ENCODE results near the gene LHFPL6.

LHFPL6 gene

DNA sequence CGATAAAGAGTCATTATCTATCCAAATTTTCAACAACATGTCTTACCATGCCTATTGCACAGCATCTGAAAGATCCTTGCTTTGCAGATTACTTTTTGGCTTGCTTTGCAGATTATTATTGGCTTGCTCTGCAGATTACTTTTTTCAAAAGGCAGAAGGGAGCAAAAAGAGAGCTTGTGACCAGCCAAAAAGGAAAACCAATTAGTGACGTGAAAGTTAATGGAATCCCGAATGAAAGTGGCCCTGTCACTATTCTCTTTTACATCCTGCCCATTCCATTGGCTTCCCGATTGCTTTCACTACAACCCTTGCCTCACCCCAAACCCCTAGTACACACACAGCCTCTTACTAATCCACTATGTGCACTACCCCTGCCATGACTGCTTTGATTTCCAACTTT, 81.3 kb downstream of the LHFPL6 start:
- peaks cover 31% of the 10 kb centered on the region for H3K27me3 Mint-ChIP-seq
- DNase-seq (ENCODE audit: low spot score in 2 of 2) (no peak), ATAC-seq (replicated peaks; ENCODE audit: extremely low read depth, poor library complexity, severe bottlenecking) (no peak)
- no peak overlapping the region for H3K27ac Mint-ChIP-seq (ENCODE audit: low read depth)
- no peaks in the 10 kb centered on the region for H3K9me3 Mint-ChIP-seq
- no peaks in the 10 kb centered on the region for H3K36me3 Mint-ChIP-seq (ENCODE audit: insufficient read depth)
- no peaks in the 10 kb centered on the region for H3K4me1 Mint-ChIP-seq
- H3K4me3 Mint-ChIP-seq: no peak overlapping the region

DNA sequence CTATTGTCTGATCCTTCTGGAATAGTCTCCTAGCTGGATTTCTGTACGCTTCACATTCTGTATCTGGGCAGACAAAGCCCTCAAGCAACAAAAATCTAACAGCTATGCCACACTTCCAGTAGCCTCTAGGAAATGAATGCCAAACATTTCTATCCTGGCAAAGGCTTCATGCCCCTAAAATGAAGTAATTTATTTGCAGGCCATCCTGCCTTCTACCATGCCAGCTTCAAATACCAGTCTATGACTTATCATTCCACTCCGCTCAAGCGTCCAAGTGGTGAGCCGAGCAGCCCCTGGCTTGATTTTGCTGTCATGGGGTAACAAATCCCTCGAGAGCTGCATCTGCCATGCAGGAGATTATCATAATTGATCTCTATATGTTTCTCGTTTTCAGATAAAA, 86.9 kb downstream of the LHFPL6 start:
- H3K4me3 Mint-ChIP-seq: no peak overlapping the region
- H3K27me3 Mint-ChIP-seq: peaks cover 9% of the 10 kb centered on the region
- H3K4me1 Mint-ChIP-seq: no peaks in the 10 kb centered on the region
- ATAC-seq (replicated peaks; ENCODE audit: extremely low read depth, poor library complexity, severe bottlenecking) (no peak), DNase-seq (ENCODE audit: low spot score in 2 of 2) (no peak)
- no peaks in the 10 kb centered on the region for H3K36me3 Mint-ChIP-seq (ENCODE audit: insufficient read depth)
- no peak overlapping the region for H3K27ac Mint-ChIP-seq (ENCODE audit: low read depth)
- no peaks in the 10 kb centered on the region for H3K9me3 Mint-ChIP-seq

DNA sequence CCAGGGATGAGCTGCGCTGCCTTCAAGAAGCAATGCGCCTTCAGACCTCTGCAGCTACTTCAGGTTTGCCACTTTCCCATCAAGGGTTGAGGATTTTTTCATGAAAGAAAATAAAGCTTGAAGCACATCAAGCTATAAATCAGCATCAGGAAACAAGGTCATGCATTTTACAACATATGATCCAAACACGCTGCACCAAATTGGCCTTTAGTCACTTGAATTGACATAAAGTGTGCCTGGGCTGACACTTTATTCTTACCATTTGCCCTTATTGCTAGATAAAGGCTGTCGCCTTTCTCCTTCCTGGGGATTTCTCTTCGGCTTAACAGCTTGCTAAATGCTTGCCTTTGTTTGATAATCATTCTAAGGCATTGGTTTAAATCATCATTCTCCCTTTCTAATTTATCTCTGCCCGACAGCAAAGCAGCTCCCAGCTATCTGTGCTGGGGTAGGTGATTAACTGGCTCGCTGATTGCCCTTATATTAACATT, 87.7 kb downstream of the LHFPL6 start:
- Mint-ChIP-seq H3K4me1 (no peaks in the 10 kb centered on the region), H3K27me3 (peaks cover 15% of the 10 kb centered on the region), H3K36me3 (ENCODE audit: insufficient read depth) (no peaks in the 10 kb centered on the region), H3K27ac (ENCODE audit: low read depth) (no peak overlapping the region), H3K4me3 (no peak overlapping the region), H3K9me3 (no peaks in the 10 kb centered on the region)
- ATAC-seq (replicated peaks; ENCODE audit: extremely low read depth, poor library complexity, severe bottlenecking): no peak
- no peak for DNase-seq (ENCODE audit: low spot score in 2 of 2)

DNA sequence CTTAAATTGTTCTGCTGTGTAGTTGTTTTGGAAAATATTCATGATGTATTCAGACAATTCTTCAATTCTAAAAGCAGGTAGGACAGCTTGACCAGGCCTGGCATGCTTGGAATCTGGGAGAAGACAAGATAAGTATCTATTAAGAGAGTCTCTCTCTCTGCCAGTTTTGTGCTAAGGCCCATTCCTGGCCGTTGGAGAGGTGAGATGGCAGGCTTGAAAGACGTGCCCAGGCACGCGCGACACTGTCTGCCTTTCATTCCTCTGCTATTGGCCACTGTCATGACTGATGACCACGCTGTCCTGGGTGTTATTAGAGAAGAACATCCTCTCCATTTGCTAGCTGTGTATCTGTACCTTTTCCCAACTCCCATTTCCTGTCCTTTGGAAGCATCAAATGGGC, 90.3 kb downstream of the LHFPL6 start:
- Mint-ChIP-seq H3K9me3 (no peaks in the 10 kb centered on the region), H3K4me3 (no peak overlapping the region), H3K4me1 (no peaks in the 10 kb centered on the region), H3K27me3 (peaks cover 19% of the 10 kb centered on the region), H3K36me3 (ENCODE audit: insufficient read depth) (no peaks in the 10 kb centered on the region), H3K27ac (ENCODE audit: low read depth) (no peak overlapping the region)
- ATAC-seq (replicated peaks; ENCODE audit: extremely low read depth, poor library complexity, severe bottlenecking) (no peak), DNase-seq (ENCODE audit: low spot score in 2 of 2) (no peak)

DNA sequence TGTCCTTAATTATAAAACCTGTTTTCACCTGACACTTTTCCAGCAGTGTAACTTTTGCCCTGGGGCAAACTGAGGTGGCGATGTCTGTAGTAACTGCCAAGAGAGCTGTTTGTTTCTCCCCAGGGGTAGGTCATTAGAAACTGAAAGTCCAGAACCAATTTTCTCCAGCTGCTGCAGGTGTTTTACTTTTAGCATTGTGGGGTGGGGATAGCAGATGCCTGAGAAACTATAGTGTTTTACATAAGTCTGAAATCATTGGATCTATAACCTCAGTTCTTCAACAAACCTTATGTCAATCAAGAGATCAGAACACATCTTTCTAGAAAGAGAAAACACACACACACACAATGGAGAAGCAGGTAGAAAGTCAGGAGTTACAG, 92.7 kb downstream of the LHFPL6 start:
- Mint-ChIP-seq H3K27ac (ENCODE audit: low read depth) (no peak overlapping the region), H3K36me3 (ENCODE audit: insufficient read depth) (no peaks in the 10 kb centered on the region), H3K4me3 (no peak overlapping the region), H3K4me1 (no peaks in the 10 kb centered on the region), H3K9me3 (no peaks in the 10 kb centered on the region), H3K27me3 (peaks cover 29% of the 10 kb centered on the region)
- DNase-seq (ENCODE audit: low spot score in 2 of 2) (no peak), ATAC-seq (replicated peaks; ENCODE audit: extremely low read depth, poor library complexity, severe bottlenecking) (no peak)

DNA sequence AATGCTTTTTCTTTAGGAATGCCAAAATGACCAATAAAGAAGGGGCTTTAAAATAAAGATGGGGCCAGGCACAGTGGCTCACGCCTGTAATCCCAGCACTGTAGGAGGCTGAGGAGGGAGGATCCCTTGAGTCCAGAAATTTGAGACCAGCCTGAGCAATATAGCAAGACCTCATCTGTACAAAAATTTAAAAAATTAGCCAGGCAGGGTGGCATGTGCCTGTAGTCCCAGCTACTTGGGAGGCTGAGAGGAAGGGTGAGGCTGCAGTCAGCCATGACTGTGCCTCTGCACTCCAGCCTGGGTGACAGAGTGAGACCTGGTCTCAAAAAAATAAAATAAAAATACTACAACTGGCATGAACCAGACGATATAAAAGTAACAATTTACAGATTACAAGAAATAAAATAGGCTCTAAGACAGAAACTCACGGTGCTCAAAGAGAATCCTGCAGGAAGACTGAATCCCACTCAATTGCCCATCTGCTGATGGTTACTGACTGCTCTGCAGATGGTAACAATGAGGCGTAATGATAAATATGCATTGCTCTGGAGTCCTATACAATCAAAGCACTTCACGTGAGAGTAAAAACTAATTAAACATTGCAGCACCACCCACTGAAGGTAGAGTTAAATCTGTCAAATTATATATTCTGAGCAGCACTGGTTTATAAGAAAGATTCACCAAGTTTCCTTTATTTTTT, 93.2 kb downstream of the LHFPL6 start:
- ATAC-seq (replicated peaks; ENCODE audit: extremely low read depth, poor library complexity, severe bottlenecking) (no peak), DNase-seq (ENCODE audit: low spot score in 2 of 2) (no peak)
- H3K4me3 Mint-ChIP-seq: no peak overlapping the region
- no peak overlapping the region for H3K27ac Mint-ChIP-seq (ENCODE audit: low read depth)
- no peaks in the 10 kb centered on the region for H3K36me3 Mint-ChIP-seq (ENCODE audit: insufficient read depth)
- no peaks in the 10 kb centered on the region for H3K4me1 Mint-ChIP-seq
- H3K27me3 Mint-ChIP-seq: peaks cover 34% of the 10 kb centered on the region
- no peaks in the 10 kb centered on the region for H3K9me3 Mint-ChIP-seq

DNA sequence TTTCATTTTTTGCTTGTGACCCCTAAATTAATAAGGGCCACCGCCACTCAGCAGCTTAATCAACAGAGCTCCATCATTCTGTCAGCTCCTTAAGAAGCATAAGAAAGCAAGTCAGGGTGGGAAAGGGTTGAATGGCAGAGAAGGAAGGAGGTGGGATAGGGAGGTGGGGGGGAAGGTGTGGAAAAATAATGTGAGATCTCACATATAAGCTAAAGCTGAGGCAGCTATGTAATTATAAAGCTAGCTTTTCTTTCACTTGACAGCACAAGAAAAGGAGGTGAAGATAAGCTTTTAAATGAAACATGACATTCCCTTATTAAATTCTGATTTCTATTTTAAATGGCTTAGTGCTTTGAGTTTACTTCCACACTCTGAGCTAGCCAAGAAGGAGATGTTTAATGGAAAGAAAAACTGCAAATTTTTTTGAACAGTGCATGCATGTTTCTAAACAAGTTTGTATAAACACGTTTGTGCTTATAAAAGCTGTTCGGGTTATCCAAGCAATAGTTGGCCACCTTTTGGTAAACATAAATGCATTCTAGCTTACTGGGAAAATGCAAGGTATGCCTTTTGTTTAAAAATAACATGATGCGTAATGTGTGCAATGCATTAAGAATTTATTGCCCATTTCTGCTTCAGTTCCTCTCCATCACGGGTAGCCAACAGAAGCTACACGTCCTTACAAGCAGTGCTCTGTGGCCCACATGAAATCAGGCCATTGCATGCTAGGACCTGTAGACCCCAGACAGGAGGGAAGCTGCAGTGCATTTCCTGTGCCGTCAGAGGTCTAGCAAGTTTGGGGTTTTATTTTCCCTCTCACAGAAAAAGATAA, 96.2 kb downstream of the LHFPL6 start:
- H3K9me3 Mint-ChIP-seq: no peaks in the 10 kb centered on the region

DNA sequence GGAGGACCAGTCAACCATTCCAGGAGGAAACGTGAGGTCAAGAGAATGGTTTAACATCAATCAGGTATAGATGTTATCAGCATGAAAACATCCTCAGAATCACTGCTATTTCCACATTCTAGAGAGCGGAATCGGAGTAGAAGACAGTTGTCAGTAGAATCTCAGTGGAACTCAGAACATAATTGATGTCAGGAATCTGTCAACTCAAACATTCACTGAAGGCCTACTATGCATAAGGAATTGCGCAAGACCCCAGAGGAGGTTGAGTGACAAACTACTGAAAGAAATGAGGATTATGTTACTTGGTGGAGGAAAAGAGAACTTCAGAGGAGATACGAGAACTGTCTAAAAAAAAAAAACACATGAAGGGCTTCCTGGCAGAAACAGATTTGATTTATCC, 97.8 kb downstream of the LHFPL6 start:
- no peak for ATAC-seq (replicated peaks; ENCODE audit: extremely low read depth, poor library complexity, severe bottlenecking)
- Mint-ChIP-seq H3K27me3 (peaks cover 21% of the 10 kb centered on the region), H3K27ac (ENCODE audit: low read depth) (no peak overlapping the region), H3K4me3 (no peak overlapping the region), H3K4me1 (no peaks in the 10 kb centered on the region), H3K36me3 (ENCODE audit: insufficient read depth) (no peaks in the 10 kb centered on the region), H3K9me3 (no peaks in the 10 kb centered on the region)
- no peak for DNase-seq (ENCODE audit: low spot score in 2 of 2)

More for the DNA sequence above, 96.2 kb downstream of the LHFPL6 start:
- H3K27ac Mint-ChIP-seq (ENCODE audit: low read depth): no peak overlapping the region
- no peak overlapping the region for H3K4me3 Mint-ChIP-seq
- H3K4me1 Mint-ChIP-seq: no peaks in the 10 kb centered on the region
- ATAC-seq (replicated peaks; ENCODE audit: extremely low read depth, poor library complexity, severe bottlenecking) (no peak), DNase-seq (ENCODE audit: low spot score in 2 of 2) (no peak)
- H3K36me3 Mint-ChIP-seq (ENCODE audit: insufficient read depth): no peaks in the 10 kb centered on the region
- H3K27me3 Mint-ChIP-seq: peaks cover 29% of the 10 kb centered on the region

DNA sequence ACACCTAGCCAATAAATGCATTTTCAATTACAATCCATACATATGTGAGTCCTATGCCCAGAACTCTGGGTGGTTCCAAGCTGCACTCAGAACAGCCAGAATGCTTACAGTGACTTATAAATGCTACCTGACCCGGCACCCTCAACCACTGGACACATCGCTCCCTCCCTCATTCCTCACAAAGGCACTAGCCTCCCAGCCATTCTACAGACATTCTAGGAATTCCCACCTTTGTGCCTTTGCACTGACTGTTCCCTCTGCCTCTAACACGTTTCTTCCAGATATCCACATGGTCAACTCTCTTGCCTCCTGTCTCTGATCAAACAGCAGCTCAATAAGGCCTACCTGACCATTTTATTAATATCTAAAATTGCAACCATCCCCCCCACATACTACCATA, 99.9 kb downstream of the LHFPL6 start:
- Mint-ChIP-seq H3K4me1 (no peaks in the 10 kb centered on the region), H3K9me3 (no peaks in the 10 kb centered on the region), H3K27ac (ENCODE audit: low read depth) (no peak overlapping the region), H3K4me3 (no peak overlapping the region), H3K36me3 (ENCODE audit: insufficient read depth) (no peaks in the 10 kb centered on the region), H3K27me3 (peaks cover 19% of the 10 kb centered on the region)
- no peak for DNase-seq (ENCODE audit: low spot score in 2 of 2)
- no peak for ATAC-seq (replicated peaks; ENCODE audit: extremely low read depth, poor library complexity, severe bottlenecking)

DNA sequence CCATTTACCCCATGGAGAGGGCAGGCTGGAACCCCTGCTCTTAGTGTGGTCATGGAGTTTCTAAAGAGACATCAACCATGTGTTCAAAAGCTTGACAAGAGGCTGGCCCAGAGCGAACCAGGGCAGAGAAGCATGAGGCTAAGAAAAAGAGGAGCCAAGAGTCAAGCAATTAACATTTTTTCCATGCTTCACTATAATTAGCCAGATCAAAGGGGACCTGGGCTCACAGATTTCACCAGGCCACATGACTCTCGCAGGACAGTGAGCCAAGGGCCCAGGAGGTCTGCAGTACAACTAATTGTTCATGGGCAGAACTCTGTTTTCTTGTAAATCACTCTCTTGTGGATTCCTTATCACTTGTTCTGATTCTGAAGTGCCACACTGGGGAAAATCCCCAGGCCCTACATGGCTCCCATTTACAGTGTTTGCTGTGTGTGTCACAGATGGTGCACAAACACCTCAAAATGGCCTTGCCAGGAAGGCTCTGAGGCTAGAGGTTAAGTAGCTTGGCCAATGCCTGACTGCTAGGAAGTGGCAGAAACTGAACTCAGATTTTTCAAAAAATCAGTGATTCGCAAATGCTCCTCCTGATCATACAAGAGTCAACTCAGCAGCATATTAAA, 101.2 kb downstream of the LHFPL6 start:
- Mint-ChIP-seq H3K4me1 (no peaks in the 10 kb centered on the region), H3K4me3 (no peak overlapping the region), H3K27me3 (peaks cover 19% of the 10 kb centered on the region), H3K27ac (ENCODE audit: low read depth) (no peak overlapping the region), H3K9me3 (no peaks in the 10 kb centered on the region), H3K36me3 (ENCODE audit: insufficient read depth) (no peaks in the 10 kb centered on the region)
- no peak for DNase-seq (ENCODE audit: low spot score in 2 of 2)
- ATAC-seq (replicated peaks; ENCODE audit: extremely low read depth, poor library complexity, severe bottlenecking): no peak

DNA sequence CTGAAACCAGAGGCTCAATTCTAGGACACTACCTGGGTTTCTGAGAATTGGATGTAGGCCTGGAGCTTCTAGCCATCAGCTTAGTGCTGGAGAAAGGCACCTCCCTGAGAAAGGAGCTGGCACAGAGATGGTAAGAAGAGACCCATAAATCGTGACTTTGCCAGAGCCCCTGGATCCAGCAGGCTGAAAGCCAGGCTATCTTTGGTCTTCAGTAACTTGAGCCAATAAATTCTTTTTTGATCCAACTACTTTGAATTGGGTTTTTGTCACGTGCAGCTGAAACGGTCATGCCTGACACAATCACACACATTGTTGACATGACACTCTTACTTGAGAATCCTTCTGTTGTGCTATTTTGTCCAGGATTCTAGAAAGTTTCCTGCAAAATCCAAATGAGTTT, 103.4 kb downstream of the LHFPL6 start:
- ATAC-seq (replicated peaks; ENCODE audit: extremely low read depth, poor library complexity, severe bottlenecking): no peak
- H3K4me3 Mint-ChIP-seq: no peak overlapping the region

DNA sequence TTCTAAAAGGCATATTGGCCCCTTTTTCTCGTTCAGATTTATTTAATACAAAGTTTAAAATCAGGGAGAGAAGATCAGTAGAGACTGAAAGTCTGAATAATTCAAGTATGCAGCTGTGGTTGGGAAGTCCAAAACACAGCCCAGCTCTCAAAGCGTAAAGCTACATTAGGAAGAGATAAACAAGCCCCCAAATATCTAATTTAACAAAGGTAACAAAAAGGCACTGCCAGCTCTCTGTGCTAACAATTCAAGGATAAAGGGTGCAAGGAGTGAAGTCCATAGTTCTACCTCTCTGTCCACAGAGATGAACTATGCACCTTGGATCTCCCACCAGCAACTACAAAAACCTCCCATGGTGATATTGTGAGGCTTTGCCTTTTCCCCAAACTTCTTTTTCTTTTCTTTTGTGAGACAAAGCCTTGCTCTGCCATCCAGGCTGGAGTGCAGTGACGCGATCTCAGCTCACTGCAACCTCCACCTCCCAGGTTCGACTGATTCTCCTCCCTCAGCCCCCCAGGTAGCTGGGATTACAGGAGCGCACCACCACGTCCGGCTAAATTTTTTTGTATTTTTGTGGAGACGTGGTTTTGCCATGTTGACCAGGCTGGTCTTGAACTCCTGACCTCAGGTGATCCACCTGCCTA, 104.4 kb downstream of the LHFPL6 start:
- Mint-ChIP-seq H3K27me3 (peaks cover 20% of the 10 kb centered on the region), H3K4me1 (no peaks in the 10 kb centered on the region), H3K9me3 (no peaks in the 10 kb centered on the region), H3K27ac (ENCODE audit: low read depth) (no peak overlapping the region), H3K36me3 (ENCODE audit: insufficient read depth) (no peaks in the 10 kb centered on the region), H3K4me3 (no peak overlapping the region)
- DNase-seq (ENCODE audit: low spot score in 2 of 2): no peak
- no peak for ATAC-seq (replicated peaks; ENCODE audit: extremely low read depth, poor library complexity, severe bottlenecking)

More for the DNA sequence above, 103.4 kb downstream of the LHFPL6 start:
- H3K27me3 Mint-ChIP-seq: peaks cover 20% of the 10 kb centered on the region
- H3K4me1 Mint-ChIP-seq: no peaks in the 10 kb centered on the region
- no peaks in the 10 kb centered on the region for H3K9me3 Mint-ChIP-seq
- no peak overlapping the region for H3K27ac Mint-ChIP-seq (ENCODE audit: low read depth)
- no peaks in the 10 kb centered on the region for H3K36me3 Mint-ChIP-seq (ENCODE audit: insufficient read depth)
- no peak for DNase-seq (ENCODE audit: low spot score in 2 of 2)
